Calu3 (cell line): ENCODE measurements around the gene NPAS4. TPM values are rescaled to one million over a fixed set of nuclear protein-coding genes. Genes with fewer than 3 reads are reported as not detected.

Experiments
- BruUV-seq: library from RNA; stranded (reverse); fragments of 400-500 nt; replicated peaks from 2 replicates; lab custom pipeline; 2021; lab: Mats Ljungman, UMichigan
- CTCF ChIA-PET: fragments of 300-600 bp; sonication (Branson Sonifier 250); formaldehyde crosslinking; loops from one replicate; lab custom pipeline; 2022; ENCODE audit warnings: antibody characterized with exemption; lab: Charles Lee
- DNase-seq: peaks from one replicate; pipeline ENCODE4 v3.0.0; 2022
- H3K27ac Mint-ChIP-seq: one replicate; pipeline ENCODE4 v1.8.0; 2022; ENCODE audit warnings: mixed read lengths; ENCODE audit not compliant: unreplicated experiment
- H3K27me3 Mint-ChIP-seq: one replicate; pipeline ENCODE4 v1.8.0; 2022; ENCODE audit warnings: mixed read lengths; ENCODE audit not compliant: unreplicated experiment
- H3K36me3 Mint-ChIP-seq: one replicate; pipeline ENCODE4 v1.8.0; 2022; ENCODE audit warnings: mild to moderate bottlenecking, moderate library complexity, mixed read lengths; ENCODE audit not compliant: insufficient read depth, unreplicated experiment
- H3K4me1 Mint-ChIP-seq: one replicate; pipeline ENCODE4 v1.8.0; 2022; ENCODE audit warnings: mild to moderate bottlenecking, low read depth, mixed read lengths; ENCODE audit not compliant: unreplicated experiment
- H3K4me3 Mint-ChIP-seq: one replicate; pipeline ENCODE4 v1.8.0; 2022; ENCODE audit warnings: mild to moderate bottlenecking, low read depth, moderate library complexity, mixed read lengths; ENCODE audit not compliant: unreplicated experiment
- H3K9me3 Mint-ChIP-seq: one replicate; pipeline ENCODE4 v1.8.0; 2022; ENCODE audit warnings: low read depth, mixed read lengths; ENCODE audit not compliant: unreplicated experiment
- intact Hi-C: fragments of 100-400 bp; cut with micrococcal nuclease; formaldehyde crosslinking; loops from one replicate; pipeline ENCODE4 v1.10.0; 2022; ENCODE audit not compliant: unreplicated experiment
- total RNA-seq: library from RNA; stranded (reverse); gene quantifications from 2 replicates; pipeline ENCODE4 v1.2.3, GENCODE V29; 2022
- TF ChIP-seq, protein P1 (sequence below): fragments of 200-600 bp; IDR thresholded peaks from one replicate; pipeline ENCODE4 v1.8.0; 2022; ENCODE audit warnings: antibody characterized with exemption; ENCODE audit not compliant: unreplicated experiment

NPAS4 gene
- total RNA-seq, 1 experiment from 2014 or later: not detected

DNA sequence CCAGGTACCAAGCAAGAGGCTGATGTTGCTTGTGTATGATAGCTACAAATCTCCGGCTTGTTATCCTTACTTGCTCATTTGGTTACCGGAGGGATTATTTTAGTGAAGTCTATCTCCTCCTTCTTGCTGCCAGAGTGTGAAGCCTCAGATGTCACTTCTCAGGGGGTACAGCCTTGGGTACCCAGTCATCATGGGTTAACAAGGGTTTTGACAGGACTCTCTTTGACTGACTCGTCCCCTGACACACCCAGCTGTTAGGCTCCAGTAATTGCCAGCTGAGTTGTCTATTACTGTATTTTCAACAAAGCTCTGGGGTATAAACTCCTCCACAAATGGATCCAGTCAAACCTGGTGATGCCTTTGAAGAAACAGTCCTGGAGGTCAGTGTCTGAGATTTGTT, 34.0 kb downstream of the NPAS4 start:
- Mint-ChIP-seq H3K27me3 (peaks cover 47% of the 10 kb centered on the region), H3K4me3 (no peak overlapping the region), H3K36me3 (no peaks in the 10 kb centered on the region), H3K4me1 (peaks cover 18% of the 10 kb centered on the region), H3K27ac (no peak overlapping the region), H3K9me3 (no peaks in the 10 kb centered on the region)
- intact Hi-C loops: no loop called here
- TF ChIP-seq, protein P1, sequence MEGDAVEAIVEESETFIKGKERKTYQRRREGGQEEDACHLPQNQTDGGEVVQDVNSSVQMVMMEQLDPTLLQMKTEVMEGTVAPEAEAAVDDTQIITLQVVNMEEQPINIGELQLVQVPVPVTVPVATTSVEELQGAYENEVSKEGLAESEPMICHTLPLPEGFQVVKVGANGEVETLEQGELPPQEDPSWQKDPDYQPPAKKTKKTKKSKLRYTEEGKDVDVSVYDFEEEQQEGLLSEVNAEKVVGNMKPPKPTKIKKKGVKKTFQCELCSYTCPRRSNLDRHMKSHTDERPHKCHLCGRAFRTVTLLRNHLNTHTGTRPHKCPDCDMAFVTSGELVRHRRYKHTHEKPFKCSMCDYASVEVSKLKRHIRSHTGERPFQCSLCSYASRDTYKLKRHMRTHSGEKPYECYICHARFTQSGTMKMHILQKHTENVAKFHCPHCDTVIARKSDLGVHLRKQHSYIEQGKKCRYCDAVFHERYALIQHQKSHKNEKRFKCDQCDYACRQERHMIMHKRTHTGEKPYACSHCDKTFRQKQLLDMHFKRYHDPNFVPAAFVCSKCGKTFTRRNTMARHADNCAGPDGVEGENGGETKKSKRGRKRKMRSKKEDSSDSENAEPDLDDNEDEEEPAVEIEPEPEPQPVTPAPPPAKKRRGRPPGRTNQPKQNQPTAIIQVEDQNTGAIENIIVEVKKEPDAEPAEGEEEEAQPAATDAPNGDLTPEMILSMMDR: no peak
- BruUV-seq: no TSS peak
- no peak for DNase-seq
- CTCF ChIA-PET: interaction anchor here (0.5 to 1.5 kb wide), 2 partner anchors 12 to 1024 kb away, joined by 4 to 14 read pairs; partner anchors contain the start of gene PELI3

DNA sequence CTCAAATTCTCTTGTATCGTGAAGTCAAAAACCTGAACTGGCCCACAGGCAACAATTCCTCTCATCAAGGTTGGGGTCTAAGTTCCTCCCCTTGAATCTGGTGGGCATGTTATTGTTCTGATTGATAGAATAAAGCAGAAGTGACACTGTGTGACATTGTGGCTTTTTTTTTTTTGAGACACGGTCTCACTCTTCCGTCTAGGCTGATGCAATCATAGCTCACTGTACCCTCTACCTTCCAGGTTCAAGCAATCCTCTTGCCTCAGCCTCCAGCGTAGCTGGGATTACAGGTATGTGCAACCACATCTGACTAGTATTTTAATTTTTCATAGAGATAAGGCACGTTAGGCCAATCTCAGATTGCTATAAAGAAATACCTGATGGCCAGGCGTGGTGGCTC, 37.0 kb downstream of the NPAS4 start:
- Mint-ChIP-seq H3K4me3 (no peak overlapping the region), H3K27ac (no peak overlapping the region), H3K27me3 (peaks cover 18% of the 10 kb centered on the region), H3K9me3 (no peaks in the 10 kb centered on the region), H3K36me3 (no peaks in the 10 kb centered on the region), H3K4me1 (peaks cover 18% of the 10 kb centered on the region)
- intact Hi-C loops: no loop called here
- TF ChIP-seq, protein P1: no peak
- BruUV-seq: no TSS peak
- CTCF ChIA-PET: no interaction called here
- DNase-seq: no peak

DNA sequence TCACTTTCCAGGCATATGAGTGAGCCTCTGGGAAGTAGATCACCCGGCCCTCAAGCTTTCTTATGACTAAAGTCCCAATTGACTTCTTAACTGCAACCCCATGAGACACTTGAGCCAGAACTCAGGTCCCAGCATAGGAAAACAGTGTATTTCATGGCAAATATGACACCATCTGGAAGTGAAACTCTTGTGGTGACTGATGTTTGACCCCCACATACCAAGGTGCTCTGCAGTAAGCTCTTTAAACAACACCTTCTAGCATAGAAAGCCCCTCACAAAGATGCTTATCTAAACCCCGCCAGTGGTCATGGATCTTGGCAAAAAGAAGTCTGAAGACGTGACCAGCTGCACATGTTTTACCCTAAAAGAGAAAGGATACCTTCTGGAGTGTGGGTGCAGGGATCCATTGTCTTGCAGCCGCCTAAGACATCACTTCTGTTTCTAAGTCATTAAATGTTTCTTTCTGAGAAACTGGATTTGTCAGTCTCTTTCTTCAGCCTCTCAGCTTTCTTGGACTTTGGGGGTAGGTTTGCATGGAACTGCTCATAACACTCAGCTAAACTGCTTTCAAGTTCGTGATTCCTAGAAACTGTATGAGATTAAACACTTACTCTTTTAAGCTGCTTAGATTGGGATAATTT, 38.4 kb downstream of the NPAS4 start:
- H3K36me3 Mint-ChIP-seq: no peaks in the 10 kb centered on the region
- H3K9me3 Mint-ChIP-seq: peaks cover 2% of the 10 kb centered on the region
- no peak for DNase-seq
- no peak overlapping the region for H3K27ac Mint-ChIP-seq
- TF ChIP-seq, protein P1: no peak
- intact Hi-C loops: no loop called here
- H3K27me3 Mint-ChIP-seq: peaks cover 18% of the 10 kb centered on the region
- CTCF ChIA-PET: interaction anchor here (1.5 kb wide), 1 partner anchor 21 kb away, joined by 3 read pairs; the partner anchor contains the start of gene DPP3
- peaks cover 13% of the 10 kb centered on the region for H3K4me1 Mint-ChIP-seq
- no TSS peak for BruUV-seq
- no peak overlapping the region for H3K4me3 Mint-ChIP-seq

DNA sequence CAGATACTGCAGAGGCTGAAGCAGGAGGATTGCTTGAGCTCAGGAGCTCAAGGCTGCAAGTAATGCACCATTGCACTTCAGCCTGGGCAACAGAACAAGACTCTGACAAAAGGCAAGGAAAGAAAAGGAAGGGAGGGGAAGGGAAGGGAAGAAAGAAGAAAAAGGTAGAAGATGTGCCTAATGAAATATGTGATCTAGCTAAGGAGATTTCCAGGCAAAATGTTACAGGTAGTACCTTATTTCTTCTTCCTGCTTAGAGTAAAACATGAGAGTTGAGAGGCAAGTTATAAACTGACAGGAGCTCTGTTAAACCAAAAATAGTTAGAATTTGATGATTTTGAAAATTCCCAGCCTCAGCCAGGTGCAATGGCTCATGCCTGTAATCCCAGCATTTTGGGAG, 41.2 kb downstream of the NPAS4 start:
- TF ChIP-seq, protein P1: no peak
- no peak overlapping the region for H3K27ac Mint-ChIP-seq
- intact Hi-C loops: no loop called here
- CTCF ChIA-PET: interaction anchor here (1.5 kb wide), 1 partner anchor 18 kb away, joined by 4 read pairs; the partner anchor contains the start of gene DPP3
- no peak overlapping the region for H3K4me3 Mint-ChIP-seq
- no TSS peak for BruUV-seq
- DNase-seq: no peak
- H3K4me1 Mint-ChIP-seq: peaks cover under 1% of the 10 kb centered on the region
- peaks cover 18% of the 10 kb centered on the region for H3K27me3 Mint-ChIP-seq
- peaks cover 2% of the 10 kb centered on the region for H3K9me3 Mint-ChIP-seq
- H3K36me3 Mint-ChIP-seq: peaks cover 10% of the 10 kb centered on the region
